Measurements from ENCODE around the gene MZB1.

Gene MZB1

GRCh38 chr5:139385061-139386049 is 4.4 kb downstream of the MZB1 start:
- FAIRE-seq (no peak), DNase-seq (ENCODE audit: insufficient read length, low spot score) (no peak)
- no peak for TF ChIP-seq CTCF (IDR thresholded peaks at IDR 0.05; ENCODE audit: insufficient read depth, missing control alignments)

GRCh38 chr5:139384591-139385051 is 5.1 kb downstream of the MZB1 start:
- no peak for DNase-seq (ENCODE audit: insufficient read length, low spot score)
- TF ChIP-seq CTCF (IDR thresholded peaks at IDR 0.05; ENCODE audit: insufficient read depth, missing control alignments): no peak
- no peak for FAIRE-seq

GRCh38 chr5:139383993-139384590 is 5.6 kb downstream of the MZB1 start:
- no peak for TF ChIP-seq CTCF (IDR thresholded peaks at IDR 0.05; ENCODE audit: insufficient read depth, missing control alignments)
- DNase-seq (ENCODE audit: insufficient read length, low spot score) (peak; percentile 8), FAIRE-seq (no peak)

GRCh38 chr5:139383275-139383992 is 6.3 kb downstream of the MZB1 start, which contains the start of gene SLC23A1:
SLC23A1 (minus strand) TSS chr5:139383297; CDS start chr5:139383253, 44 bp downstream.
- FAIRE-seq (no peak), DNase-seq (ENCODE audit: insufficient read length, low spot score) (peak; percentile 8)
- no peak for TF ChIP-seq CTCF (IDR thresholded peaks at IDR 0.05; ENCODE audit: insufficient read depth, missing control alignments)

- TF ChIP-seq CTCF (IDR thresholded peaks at IDR 0.05; ENCODE audit: insufficient read depth, missing control alignments): no peak
- no peak for FAIRE-seq
- no peak for DNase-seq (ENCODE audit: insufficient read length, low spot score)
Observed at GRCh38 chr5:139382807-139383206, 6.9 kb downstream of the MZB1 start.

GRCh38 chr5:139381837-139382761 is 7.6 kb downstream of the MZB1 start:
- no peak for FAIRE-seq
- DNase-seq (ENCODE audit: insufficient read length, low spot score): peak; percentile 13
- TF ChIP-seq CTCF (IDR thresholded peaks at IDR 0.05; ENCODE audit: insufficient read depth, missing control alignments): no peak

Data from D721Med (cell line).